Activated effector memory CD4-positive, alpha-beta T cell treated with anti-CD3 and anti-CD28 coated beads, Interleukin-2, amount 50 U/mL, for 16 hours (primary cell): ENCODE results near the gene SHISAL2A.
A peak's percentile ranks its signal among the peaks of the same experiment; 100 is the strongest.

Source experiments
- DNase-seq: peaks from one replicate; pipeline ENCODE4 v3.0.0-alpha.2; 2020

Gene SHISAL2A

DNA sequence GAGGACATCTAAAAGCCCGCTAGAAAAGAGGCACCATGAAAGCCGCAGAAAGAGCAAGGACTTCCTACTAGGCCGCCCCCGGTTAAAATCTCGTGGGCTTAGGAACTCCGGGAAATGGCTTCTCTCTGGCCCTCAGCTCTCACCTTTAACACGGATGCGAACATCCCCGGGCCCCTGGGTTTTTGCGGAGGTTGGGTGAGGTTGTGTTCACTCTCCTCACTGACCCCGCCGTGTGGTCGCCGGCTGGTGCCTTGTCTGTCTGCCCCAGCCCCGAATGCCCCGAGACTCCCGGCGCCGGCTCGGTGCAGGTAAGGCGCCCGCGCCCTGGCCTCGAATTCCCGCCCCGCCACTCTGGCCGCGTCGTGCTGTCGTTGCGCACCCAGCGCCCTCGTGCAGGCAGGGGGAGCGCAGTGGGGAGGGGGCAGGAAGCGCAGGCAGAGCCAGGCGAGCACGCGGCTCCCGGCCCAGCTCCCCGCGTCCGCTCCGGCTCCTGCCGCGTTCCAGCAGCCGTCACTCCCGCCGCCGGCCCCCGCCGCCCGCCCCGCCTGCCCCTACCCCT is at the start of gene SHISAL2A:
Gene SHISAL2A, plus strand, starts transcription at position 437 of the 559 bp plus-strand sequence. CDS start 326 bp downstream, outside the sequence.
- peak; percentile 86 for DNase-seq

DNA sequence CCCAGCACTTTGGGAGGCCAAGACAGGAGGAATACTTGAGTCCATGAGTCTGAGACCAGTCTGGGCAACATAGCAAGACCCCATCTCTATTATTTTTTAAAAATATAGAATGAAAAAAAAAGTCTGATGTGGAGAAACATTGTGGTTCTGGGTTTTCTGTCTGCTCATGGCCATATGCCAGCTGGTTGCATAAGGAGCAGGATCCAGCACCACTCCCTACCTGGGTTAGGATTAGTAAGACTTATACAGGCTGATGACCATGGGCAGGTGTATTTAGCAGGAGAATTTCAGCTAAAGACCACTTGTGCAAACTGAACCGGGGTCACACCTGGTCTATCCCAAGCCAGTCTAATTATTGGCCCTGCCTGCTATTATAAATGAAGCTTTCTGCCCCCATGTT is 47.5 kb upstream of the SHISAL2A start:
- DNase-seq = no peak

DNA sequence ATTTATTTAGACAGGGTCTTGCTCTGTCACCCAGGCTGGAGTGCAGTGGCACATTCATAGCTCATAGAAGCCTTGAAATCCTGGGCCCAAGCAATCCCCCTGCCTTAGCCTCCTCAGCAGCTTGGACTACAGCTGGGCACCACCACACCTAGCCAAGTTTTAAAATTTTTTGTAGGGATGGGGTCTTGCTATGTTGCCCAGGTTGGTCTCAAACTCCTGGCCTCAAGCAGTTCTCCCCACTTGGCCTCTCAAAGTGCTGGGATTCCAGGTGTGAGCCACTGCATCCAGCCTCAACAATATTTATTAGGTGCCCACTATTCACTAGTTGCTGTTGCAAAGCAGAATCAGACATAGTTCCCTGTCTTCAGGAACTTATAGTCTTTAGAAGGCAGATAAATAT is 44.9 kb upstream of the SHISAL2A start:
- DNase-seq = no peak

DNA sequence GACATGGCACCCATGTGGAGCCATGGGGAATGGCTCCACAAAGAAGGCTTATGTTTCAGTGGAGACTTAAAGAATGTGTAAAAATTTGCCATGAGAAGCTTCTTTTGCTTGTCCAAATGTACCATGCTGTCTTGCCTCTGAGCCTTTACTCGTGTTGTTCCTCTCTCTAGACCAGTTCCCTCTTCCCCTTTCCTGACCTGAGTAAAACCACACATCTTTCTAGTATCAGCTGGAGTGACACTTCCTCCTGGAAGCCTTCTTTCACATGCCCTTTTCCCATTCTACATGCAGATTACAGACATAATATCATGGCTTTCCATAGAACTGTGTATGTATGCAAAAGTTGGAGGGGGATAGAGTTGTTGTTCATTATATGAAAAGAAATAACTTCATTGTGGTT is 44.4 kb upstream of the SHISAL2A start:
- no peak for DNase-seq

DNA sequence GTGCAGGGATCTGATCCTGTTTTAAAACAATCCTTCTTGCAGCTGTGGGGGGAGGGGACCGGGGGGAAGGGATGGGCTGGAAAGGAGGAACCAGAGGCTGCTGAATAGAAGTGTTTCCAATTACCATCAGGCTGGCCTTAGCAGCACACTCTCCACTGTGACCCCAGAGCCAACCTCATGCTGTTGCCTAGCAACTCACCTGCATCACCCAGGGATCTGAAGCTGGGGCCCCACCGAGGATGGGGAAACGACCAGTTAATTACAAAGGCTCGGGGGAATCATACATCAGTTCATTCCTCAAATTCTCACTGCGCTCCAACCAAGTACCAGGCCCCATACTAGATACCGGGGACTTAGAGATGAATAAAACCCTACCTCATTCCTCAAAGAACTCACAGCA is 42.7 kb upstream of the SHISAL2A start:
- DNase-seq = no peak

DNA sequence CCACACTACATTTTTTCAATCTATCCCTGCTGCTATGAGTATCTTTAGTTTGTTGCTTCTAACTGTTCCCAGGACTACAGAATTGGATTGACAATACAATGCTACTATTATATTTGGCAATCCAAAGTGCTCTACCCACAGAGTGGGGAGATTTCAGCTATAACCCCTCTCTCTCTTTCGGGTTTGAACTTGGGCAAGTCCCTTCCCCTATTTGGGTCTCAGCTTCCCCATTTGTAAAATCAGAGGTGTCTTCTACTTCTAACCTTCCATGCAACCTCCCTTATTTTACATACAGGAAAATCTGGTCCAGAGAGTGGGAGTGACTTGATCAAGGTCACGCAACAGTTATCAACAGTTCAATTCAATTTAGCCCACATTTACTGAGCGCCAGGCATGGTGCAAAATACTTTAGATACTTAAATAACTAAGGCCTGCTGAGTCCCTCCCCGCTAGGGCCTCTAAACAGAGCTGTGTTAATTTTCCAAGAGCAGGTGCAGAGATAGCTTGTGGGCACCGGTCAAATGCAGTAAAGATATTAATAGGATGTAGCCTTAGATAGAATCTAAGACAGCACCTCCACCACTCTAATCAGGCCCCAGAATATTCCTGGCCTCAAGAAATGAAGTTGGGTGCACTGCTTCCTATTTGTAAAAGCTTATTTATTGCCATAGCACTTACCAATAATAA is 40.2 kb upstream of the SHISAL2A start:
- DNase-seq = no peak

DNA sequence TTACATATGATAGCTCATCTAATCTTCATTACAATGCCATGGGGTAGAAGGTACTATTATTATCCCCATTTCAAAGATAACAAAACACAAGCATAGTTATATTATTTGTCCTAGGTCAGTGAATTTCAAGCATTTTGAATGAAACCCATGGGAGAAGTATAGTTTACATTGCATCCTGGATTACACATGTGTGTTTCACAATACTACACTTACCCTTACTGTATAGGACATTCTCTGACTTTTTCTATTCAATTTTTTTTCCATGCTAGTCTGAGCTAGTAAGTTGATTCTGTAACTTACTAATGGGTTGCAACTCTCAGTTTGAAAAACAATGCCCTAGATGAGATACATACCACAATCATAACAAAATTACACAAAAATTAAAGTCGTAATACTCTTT is 39.5 kb upstream of the SHISAL2A start:
- DNase-seq = no peak

DNA sequence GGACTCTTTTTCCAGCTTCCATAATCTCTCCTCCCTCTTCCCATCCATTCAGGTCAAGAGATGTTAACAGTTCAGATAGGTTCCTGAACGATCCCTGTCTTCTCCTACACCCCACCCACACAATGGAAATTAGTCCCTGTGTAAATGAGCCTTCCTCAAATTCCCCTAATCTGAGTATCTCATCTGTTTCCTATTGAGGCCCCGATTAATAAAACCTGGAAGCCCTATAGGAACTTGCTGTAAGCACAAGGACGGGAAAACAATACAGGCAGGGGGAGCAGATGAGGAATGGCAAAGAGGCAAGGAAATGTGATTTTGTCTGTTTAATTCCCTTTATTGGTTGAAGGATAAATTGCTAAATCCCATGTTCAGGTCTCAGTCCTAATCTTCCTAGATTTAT is 37.9 kb upstream of the SHISAL2A start:
- DNase-seq = no peak

DNA sequence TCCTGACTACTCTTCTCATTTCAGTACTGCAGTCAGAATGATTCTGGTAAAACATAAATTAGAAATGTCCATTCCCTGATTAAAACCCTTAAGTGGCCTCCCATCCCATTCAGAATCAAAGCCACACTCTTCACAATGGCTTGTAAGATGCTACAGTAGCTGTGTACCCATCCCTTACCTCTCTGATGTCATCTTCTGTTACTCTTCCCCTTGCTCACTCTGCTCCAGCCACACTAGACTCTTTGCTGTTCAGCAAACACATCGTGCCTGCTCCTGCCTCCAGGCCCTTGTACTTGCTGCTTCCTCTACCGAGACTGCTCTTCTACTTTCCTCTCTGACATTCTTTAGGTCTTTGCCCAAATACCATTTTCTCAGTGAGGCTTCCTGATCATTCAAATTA is 35.1 kb upstream of the SHISAL2A start:
- DNase-seq = no peak

DNA sequence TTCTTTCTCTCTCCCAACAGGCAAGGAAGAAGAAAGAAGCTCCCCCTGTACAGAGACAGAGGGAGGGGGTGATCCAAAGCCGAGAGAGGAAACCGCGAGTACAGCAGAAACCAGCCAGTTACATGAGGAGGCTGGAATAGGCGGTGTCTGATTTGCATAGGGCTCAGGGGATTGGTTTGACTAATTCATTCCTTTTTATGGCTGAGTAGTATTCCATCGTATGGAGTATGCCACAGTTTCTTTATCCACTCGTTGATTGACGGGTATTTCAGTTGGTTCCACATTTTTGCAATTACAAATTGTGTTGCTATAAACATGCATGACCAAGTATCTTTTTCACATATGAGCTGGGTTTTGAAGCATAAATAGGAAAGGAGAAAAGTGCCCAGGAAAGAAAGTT is 34.2 kb upstream of the SHISAL2A start:
- no peak for DNase-seq

DNA sequence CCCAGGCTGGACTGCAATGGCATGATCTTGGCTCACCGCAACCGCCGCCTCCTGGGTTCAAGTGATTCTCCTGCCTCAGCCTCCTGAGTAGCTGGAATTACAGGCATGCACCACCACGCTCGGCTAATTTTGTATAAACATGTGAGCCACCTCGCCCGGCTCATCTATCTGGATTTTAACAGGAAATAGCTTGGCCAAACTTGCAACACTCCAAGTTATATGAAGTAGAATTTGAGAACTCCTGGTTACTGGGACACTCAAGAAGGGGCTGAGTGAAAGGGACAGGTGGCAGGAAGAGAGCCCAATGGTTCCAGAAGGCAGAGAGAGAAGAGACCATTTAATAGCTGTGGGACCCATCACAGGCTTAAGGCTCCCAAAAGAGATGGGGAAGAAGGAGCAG is 33.7 kb upstream of the SHISAL2A start:
- no peak for DNase-seq

DNA sequence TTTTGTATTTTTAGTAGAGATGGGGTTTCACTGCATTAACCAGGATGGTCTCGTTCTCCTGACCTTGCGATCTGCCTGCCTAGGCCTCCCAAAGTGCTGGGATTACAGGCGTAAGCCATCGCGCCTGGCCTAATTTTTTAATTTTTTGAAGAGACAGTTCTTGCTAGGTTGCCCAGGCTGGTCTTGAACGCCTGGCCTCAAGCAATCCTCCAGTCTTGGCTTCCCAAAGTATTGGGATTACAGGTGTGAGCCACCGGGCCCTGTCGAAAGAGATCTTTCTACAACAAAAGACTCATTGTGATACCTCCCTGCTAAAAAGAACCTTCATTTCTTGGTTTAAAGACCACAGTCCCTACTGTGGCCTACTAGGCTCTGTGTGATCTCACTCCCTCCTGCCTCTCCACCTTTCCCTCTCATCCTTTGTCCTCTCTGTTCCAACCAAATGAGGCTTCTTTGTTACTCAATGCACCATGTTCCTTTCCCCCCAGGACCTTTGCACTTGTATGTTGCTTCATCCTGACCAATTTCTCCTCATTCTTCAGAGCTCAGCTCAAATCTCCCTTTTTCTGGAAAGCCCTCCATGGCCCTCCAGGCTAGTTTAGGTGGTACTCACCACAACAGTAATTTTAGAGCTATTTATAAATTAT is 32.3 kb upstream of the SHISAL2A start:
- DNase-seq = no peak

DNA sequence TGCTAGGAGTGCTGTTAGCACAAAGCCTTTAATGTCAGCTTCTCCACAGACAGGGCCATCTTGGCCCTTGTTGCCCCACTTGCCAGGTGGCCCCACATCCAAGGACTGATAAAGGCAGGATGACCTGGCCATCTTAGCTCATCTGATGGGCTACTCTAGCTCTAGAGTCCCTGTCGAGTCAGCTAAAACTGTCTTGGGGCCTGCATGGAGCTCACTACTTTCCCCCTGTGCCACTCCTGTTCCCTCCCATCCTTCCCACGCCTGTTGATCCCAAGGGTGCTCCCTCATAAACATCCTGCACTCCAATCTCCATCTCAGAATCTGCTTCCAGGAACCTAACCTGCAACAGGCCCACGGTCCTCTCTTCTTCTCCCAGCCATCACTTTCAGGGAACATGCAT is 31.4 kb upstream of the SHISAL2A start:
- no peak for DNase-seq

DNA sequence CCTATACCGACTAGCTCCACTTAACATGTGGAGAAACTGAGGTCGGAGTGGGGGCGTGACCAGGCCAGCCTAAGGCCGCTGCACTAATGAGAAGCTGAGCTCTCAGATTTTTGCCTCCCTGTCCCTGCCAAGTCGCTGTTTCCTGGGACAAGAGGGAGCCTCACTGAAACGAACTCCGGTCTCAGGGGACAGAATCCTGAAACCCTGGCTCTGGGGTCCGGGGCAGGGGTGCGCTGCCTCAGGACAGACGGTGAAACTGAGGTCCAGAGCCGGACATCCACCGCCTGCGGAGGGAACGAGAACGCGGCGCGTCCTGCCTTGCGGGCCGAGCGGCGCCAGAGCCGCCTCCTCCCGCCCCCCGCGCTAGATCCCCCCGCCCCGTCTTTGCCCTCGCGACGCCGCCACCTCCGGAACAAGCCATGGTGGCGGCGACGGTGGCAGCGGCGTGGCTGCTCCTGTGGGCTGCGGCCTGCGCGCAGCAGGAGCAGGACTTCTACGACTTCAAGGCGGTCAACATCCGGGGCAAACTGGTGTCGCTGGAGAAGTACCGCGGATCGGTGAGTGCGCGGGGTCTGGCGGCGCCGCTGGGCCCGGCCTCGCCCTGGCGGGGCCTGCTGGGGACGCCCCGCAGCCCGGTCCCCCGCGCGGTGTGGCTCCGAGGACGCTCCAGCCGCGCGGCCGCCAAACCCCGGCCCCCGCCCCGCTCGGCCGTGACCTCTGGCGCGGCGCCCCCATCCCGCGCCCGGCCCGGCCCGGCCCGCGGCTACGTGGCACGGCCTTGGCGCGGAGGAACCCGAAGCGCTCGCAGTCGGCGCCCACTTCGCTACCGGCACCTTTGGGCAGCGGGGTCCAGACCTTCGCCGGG is 30.7 kb upstream of the SHISAL2A start, which contains the start of gene GPX7:
Gene GPX7, plus strand, starts transcription at position 381 of the 865 bp plus-strand sequence. Its CDS starts 39 bp downstream, at position 420.
- DNase-seq = peak; percentile 83

DNA sequence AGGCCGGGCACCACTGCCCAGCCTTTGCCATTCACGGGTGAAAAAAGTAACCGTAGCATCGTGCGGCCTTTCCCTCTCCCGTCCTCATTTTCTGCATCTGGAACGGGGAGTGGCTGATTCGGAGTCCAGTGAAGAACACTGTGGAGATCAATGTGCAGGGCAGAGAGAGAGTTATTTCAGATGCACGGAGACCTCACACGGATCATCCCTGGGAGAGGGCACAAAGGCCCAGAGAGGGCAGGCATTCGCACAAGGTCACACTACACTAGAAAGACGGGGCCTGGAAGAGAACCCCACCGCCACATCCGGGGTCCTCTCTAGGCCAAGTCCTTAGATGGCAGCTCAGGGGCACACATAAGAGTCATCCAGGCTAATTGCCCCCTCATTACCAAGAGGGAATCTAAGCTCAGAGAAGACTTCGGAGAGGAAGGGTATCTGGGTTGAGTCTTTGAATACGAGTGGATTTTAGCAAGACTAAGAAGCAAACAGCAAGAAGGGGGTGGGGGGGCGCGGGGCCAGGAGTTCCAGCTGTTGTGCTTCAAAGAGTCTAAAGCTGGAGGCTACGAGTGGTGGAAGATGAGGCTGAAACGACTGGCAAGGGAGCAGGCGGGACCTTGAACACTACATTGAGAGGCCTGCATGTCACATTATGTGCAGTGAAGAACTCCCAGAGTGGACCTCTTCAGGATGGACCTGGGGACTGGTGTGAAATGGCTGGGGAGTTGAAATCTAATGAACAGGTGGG is 29.9 kb upstream of the SHISAL2A start:
- peak; percentile 63 for DNase-seq

DNA sequence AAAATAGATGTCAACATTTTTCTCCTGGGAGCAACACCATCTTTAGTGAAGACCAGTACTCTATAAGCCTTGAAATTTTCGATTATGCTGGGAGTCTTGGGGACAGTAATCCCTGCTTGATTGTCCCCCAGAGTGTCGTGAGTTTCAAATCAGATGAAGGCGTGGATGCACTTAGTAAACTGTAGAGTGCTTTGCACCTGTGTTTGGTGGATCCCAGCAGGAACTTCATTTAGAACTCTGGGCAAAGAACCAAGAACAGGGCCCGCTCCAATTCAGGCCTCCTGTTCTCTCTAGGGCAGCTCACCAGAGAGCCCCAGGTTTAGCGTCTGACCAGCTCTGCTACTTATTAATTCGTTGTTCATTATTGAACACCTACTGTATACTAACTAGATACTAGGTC is 29.3 kb upstream of the SHISAL2A start:
- no peak for DNase-seq

DNA sequence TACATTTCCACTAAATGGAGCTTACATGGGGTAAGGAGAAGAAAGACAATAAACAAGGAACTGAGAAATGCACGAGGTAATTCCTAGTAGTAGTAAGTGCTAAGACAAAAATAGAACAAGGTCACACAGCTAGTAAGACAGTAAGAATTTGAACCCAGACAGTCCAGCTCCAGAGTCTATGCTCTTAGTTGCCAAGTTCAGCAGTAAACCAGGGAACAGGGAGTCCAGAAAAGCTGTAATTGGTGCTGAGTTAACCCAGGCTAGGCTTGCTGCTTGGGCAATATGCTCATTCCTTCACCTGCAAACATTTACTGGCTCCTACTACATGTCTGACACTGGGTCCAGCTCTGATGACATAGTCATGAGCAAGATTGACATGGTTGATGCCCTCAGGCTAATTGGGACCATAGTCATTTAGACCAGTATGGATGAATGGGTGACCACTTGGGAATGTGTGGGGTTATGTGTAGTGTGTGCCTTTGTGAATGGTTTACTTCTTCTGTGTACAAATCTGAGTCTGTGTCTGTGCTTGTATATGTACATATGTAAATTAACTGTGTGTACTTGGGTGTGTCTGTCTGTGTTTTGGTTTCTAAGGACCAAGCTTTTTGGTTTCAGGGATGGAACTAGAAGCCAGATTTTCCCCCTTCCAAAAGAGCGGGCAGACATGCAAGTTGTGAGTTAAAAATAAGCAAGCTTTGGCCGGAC is 28.8 kb upstream of the SHISAL2A start:
- DNase-seq = no peak

DNA sequence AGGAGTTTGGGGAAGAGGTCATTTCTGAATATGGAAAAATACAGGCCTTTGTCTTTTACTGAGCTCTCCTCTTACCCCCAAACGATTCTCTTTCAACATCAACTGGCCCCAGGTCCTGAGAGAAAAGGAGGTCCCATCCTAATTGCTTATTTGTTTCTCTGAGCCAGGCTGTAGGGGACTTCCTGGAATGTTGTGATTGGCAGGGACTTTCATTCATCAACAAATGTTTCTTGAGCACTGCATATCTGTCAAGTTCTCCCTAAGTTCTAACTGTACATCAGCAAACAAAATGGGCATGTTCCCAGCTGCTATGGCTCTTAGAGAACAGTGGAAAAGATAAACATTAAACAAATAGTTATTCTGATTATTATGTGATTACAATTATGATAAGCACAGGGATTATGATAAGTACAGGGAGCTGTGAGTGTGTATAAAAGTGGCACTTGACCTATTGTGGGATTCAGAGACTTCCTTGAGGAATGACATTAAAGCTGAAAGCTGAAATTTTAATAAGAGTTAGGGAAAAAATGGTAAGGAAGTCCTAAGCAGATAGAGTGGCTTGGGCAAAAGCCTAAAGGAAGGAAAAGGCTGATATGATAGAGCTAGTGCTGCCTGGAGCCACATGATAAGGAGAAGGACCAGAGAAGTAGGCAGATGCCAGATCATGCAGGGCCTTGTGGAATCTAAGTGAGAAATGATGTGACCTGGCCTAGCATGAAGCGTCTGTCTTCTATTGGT is 19.2 kb upstream of the SHISAL2A start:
- DNase-seq = no peak

DNA sequence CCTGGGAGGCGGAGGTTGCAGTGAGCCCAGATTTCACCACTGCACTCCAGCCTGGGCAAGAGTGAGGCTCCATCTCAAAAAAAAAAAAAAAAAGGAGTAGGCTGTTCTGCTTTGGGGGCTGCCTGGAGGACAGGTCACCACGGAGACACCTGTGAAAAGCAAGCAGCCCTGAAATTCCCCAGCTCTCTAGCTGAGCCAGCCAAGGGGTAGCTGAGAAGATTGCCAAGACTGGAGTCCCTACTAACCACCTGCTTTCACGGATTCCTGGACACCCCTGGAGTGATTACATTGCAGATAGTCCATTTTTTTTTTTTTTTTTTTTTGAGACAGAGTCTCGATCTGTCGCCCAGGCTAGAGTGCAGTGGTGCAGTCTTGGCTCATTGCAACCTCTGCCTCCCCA is 18.3 kb upstream of the SHISAL2A start:
- no peak for DNase-seq

DNA sequence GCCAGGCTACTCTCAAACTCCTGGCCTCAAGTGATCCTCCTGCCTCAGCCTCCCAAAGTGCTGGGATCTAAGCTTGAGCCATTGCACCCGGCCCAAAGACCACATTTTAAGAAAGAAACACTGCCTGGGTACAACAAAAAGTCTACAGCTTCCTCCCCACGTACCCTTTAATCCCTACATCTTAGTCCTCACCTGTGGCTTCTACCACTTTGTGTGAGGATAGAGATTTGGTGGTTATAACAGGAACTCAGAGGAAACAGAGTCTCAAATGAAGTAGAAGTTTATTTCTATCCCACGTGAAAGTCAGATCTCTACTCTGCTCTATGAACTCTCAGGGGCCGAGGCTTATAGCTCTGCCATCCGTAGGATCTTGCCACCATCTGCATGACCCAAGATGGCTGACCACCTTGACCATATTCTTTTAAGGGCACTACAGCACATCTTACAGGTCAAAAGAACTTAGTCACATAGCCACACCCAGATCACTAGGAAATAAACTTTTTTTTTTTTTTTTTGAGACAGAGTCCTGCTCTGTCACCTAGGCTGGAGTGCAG is 17.4 kb upstream of the SHISAL2A start:
- no peak for DNase-seq

DNA sequence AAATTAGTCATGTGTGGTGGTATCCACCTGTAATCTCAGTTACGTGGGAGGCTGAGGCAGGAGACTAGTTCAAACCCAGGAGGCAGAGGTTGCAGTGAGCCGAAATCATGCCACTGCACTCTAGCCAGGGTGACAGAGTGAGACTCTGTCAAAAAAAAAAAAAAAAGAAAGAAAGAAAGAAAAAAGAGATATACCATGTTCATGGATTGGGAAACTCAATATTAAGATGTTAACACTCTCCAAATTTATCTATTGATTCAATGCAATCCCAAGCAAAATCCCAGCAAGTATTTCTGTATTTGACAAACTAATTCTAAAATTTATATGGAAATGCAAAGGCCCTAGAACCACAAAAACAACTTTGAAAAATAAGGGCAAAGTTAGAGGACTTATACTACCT is 11.0 kb upstream of the SHISAL2A start:
- no peak for DNase-seq
